PC-9 (cell line): Measurements from ENCODE around the gene APELA. TPM values are rescaled to one million over a fixed set of nuclear protein-coding genes. Genes with fewer than 3 reads are reported as not detected.

Experiments used
- BruUV-seq: library from RNA; stranded (reverse); fragments of 400-500 nt; replicated peaks from 2 replicates; lab custom pipeline; 2021; lab: Mats Ljungman, UMichigan
- CTCF ChIA-PET: fragments of 300-600 bp; sonication (Branson Sonifier 250); formaldehyde crosslinking; loops from one replicate; lab custom pipeline; 2022; ENCODE audit warnings: antibody characterized with exemption; lab: Charles Lee
- POLR2A ChIA-PET: fragments of 300-600 bp; sonication (Branson Sonifier 250); formaldehyde crosslinking; loops from one replicate; lab custom pipeline; 2022; ENCODE audit warnings: antibody characterized with exemption; ENCODE audit not compliant: unreplicated experiment; lab: Charles Lee
- DNase-seq, 2 experiments: peaks; one replicate each; pipeline versions ENCODE4 v3.0.0 to v3.0.0-alpha.2; 2015 to 2022; ENCODE audit warnings: mixed read lengths in 1 of 2
- H2AFZ ChIP-seq: fragments of 200-600 bp; sonication (generic); 2 replicates; pipeline ENCODE4 v1.8.1; 2017; ENCODE audit warnings: antibody characterized with exemption
- H3F3A ChIP-seq: fragments of 200-600 bp; sonication (generic); 2 replicates; pipeline ENCODE4 v1.8.1; 2017; ENCODE audit warnings: antibody characterized with exemption, mild to moderate bottlenecking, low read depth; ENCODE audit not compliant: insufficient read depth
- H3K27ac ChIP-seq: fragments of 200-600 bp; sonication (generic); 2 replicates; pipeline ENCODE4 v1.6.1; 2016; ENCODE audit warnings: mixed run types
- H3K27me3 ChIP-seq: fragments of 200-600 bp; sonication (generic); 2 replicates; pipeline ENCODE4 v1.6.1; 2016; ENCODE audit warnings: low read depth, mixed run types; ENCODE audit not compliant: insufficient read depth
- H3K36me3 ChIP-seq: fragments of 200-600 bp; sonication (generic); 2 replicates; pipeline ENCODE4 v1.6.1; 2016; ENCODE audit warnings: low read depth, mixed run types
- H3K4me1 ChIP-seq: fragments of 200-600 bp; sonication (generic); replicated peaks from 2 replicates; pipeline ENCODE4 v1.6.1; 2016; ENCODE audit warnings: mixed run types; ENCODE audit not compliant: insufficient read depth
- H3K4me2 ChIP-seq: fragments of 200-600 bp; sonication (generic); 2 replicates; pipeline ENCODE4 v1.6.1; 2017; ENCODE audit warnings: mixed run types
- H3K4me3 ChIP-seq: fragments of 200-600 bp; sonication (generic); 2 replicates; pipeline ENCODE4 v1.6.1; 2016; ENCODE audit warnings: mixed run types
- H3K79me2 ChIP-seq: fragments of 200-600 bp; sonication (generic); 2 replicates; pipeline ENCODE4 v1.6.1; 2017; ENCODE audit warnings: low read depth, mixed run types
- H3K9me2 ChIP-seq: fragments of 200-600 bp; sonication (generic); 2 replicates; pipeline ENCODE4 v1.8.1; 2017; ENCODE audit warnings: mild to moderate bottlenecking; ENCODE audit not compliant: insufficient read depth
- H3K9me3 ChIP-seq: fragments of 200-600 bp; sonication (generic); 2 replicates; pipeline ENCODE4 v1.8.1; 2016; ENCODE audit warnings: low read depth; ENCODE audit not compliant: insufficient read depth
- H4K20me1 ChIP-seq: fragments of 200-600 bp; sonication (generic); 2 replicates; pipeline ENCODE4 v1.8.1; 2017; ENCODE audit not compliant: insufficient read depth
- EZH2 ChIP-seq: fragments of 200-600 bp; sonication (generic); IDR thresholded peaks from 2 replicates; pipeline ENCODE4 v1.8.0; 2017; ENCODE audit warnings: antibody characterized with exemption, low read depth
- intact Hi-C: fragments of 100-400 bp; cut with micrococcal nuclease; formaldehyde crosslinking; loops from one replicate; pipeline ENCODE4 v1.10.0; 2022; ENCODE audit not compliant: unreplicated experiment
- total RNA-seq: library from RNA; stranded (reverse); gene quantifications from 2 replicates; pipeline ENCODE4 v1.2.3, GENCODE V29; 2021
- TF ChIP-seq, protein P1 (sequence below): fragments of 200-600 bp; sonication (generic); conservative IDR thresholded peaks from 2 replicates; pipeline ENCODE4 v1.6.1; 2017; ENCODE audit warnings: mixed run types, antibody characterized with exemption, mild to moderate bottlenecking, moderate library complexity

Gene APELA
- total RNA-seq, 1 experiment from 2014 or later, result not detected

- Histone ChIP-seq H3F3A (no peaks in the 10 kb centered on the region), H2AFZ (no peak overlapping the region), H3K27me3 (no peaks in the 10 kb centered on the region), H3K4me3 (no peak overlapping the region), H3K27ac (no peak overlapping the region), H3K9me2 (no peaks in the 10 kb centered on the region), H3K36me3 (no peaks in the 10 kb centered on the region), H3K79me2 (no peaks in the 10 kb centered on the region), H4K20me1 (no peaks in the 10 kb centered on the region), H3K4me2 (no peak overlapping the region), H3K9me3 (no peaks in the 10 kb centered on the region), H3K4me1 (no peaks in the 10 kb centered on the region)
- DNase-seq, result no peak
- ChIA-PET CTCF (no interaction called here), POLR2A (no interaction called here)
- BruUV-seq, result no TSS peak
- TF ChIP-seq, protein P1, sequence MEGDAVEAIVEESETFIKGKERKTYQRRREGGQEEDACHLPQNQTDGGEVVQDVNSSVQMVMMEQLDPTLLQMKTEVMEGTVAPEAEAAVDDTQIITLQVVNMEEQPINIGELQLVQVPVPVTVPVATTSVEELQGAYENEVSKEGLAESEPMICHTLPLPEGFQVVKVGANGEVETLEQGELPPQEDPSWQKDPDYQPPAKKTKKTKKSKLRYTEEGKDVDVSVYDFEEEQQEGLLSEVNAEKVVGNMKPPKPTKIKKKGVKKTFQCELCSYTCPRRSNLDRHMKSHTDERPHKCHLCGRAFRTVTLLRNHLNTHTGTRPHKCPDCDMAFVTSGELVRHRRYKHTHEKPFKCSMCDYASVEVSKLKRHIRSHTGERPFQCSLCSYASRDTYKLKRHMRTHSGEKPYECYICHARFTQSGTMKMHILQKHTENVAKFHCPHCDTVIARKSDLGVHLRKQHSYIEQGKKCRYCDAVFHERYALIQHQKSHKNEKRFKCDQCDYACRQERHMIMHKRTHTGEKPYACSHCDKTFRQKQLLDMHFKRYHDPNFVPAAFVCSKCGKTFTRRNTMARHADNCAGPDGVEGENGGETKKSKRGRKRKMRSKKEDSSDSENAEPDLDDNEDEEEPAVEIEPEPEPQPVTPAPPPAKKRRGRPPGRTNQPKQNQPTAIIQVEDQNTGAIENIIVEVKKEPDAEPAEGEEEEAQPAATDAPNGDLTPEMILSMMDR, result no peak
- no peak for TF ChIP-seq EZH2
- intact Hi-C loops, result no loop called here
Measured at GRCh38 chr4:164945146-164945545, 68.2 kb downstream of the APELA start.

GRCh38 chr4:164946810-164947209 lies 69.8 kb downstream of the APELA start:
- BruUV-seq, result no TSS peak
- DNase-seq, result no peak
- Histone ChIP-seq H3K4me1 (no peaks in the 10 kb centered on the region), H4K20me1 (no peaks in the 10 kb centered on the region), H3K27me3 (no peaks in the 10 kb centered on the region), H3K4me3 (no peak overlapping the region), H2AFZ (no peak overlapping the region), H3K27ac (no peak overlapping the region), H3K9me2 (no peaks in the 10 kb centered on the region), H3K79me2 (no peaks in the 10 kb centered on the region), H3K9me3 (no peaks in the 10 kb centered on the region), H3F3A (no peaks in the 10 kb centered on the region), H3K36me3 (no peaks in the 10 kb centered on the region), H3K4me2 (no peak overlapping the region)
- no peak for TF ChIP-seq EZH2
- TF ChIP-seq, protein P1, result no peak
- ChIA-PET POLR2A (no interaction called here), CTCF (no interaction called here)
- intact Hi-C loops, result no loop called here

Other genes starting within 250 kb of the APELA start
- not detected in 2 replicates for gene SMIM31, start 123.0 kb upstream of the APELA start, total RNA-seq
- 0.61 and 0.70 TPM in 2 replicates for gene TRIM61, start 100.5 kb downstream of the APELA start, total RNA-seq
- not detected in 2 replicates for gene TRIM60, start 154.8 kb downstream of the APELA start, total RNA-seq
- not detected in 2 replicates for gene TRIM75, start 176.7 kb downstream of the APELA start, total RNA-seq
- gene TMEM192, start 235.7 kb downstream of the APELA start, total RNA-seq, result 11.5 and 16.8 TPM in 2 replicates